Gastroesophageal sphincter (tissue), 3 donors: Measurements from ENCODE around the gene TMCO4.

Experiments
- POLR2A ChIP-seq, 2 donors: fragments of 450-650 bp; IDR thresholded peaks; one replicate each; pipeline ENCODE4 v1.6.1; 2017; ENCODE audit warnings: antibody characterized with exemption in 2 of 2, mild to moderate bottlenecking in 2 of 2, moderate library complexity in 1 of 2
- TF ChIP-seq, protein P1 (sequence below), 4 experiments: fragments of 200-600 bp in 2 of 4; fragments of 450-650 bp in 2 of 4; sonication (generic) in 1 of 4; IDR thresholded peaks; one replicate each; pipeline ENCODE4 v1.5.1; 2017 to 2019; ENCODE audit warnings: antibody characterized with exemption in 4 of 4, mild to moderate bottlenecking in 2 of 4, moderate library complexity in 2 of 4

DNA sequence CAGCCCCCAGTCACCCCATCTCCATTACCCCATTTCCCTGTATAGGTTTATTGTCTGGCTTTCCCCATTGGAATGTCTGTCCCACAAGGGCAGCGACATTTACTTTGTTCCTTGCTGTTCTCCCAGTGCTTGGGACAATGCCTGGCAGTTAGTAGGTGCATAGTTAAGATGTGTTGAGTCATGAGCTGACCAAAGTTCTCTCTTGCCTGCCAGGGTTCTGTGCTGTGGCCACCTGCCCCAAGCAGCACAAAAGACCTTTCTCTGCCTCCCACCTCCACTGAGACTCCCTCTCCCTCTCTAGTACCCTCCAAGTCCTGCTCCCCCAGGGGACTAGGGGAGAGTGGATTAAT is 40.0 kb downstream of the TMCO4 start:
- no peak for TF ChIP-seq POLR2A (IDR thresholded peaks at IDR 0.05)
- TF ChIP-seq, protein P1, sequence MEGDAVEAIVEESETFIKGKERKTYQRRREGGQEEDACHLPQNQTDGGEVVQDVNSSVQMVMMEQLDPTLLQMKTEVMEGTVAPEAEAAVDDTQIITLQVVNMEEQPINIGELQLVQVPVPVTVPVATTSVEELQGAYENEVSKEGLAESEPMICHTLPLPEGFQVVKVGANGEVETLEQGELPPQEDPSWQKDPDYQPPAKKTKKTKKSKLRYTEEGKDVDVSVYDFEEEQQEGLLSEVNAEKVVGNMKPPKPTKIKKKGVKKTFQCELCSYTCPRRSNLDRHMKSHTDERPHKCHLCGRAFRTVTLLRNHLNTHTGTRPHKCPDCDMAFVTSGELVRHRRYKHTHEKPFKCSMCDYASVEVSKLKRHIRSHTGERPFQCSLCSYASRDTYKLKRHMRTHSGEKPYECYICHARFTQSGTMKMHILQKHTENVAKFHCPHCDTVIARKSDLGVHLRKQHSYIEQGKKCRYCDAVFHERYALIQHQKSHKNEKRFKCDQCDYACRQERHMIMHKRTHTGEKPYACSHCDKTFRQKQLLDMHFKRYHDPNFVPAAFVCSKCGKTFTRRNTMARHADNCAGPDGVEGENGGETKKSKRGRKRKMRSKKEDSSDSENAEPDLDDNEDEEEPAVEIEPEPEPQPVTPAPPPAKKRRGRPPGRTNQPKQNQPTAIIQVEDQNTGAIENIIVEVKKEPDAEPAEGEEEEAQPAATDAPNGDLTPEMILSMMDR (IDR thresholded peaks at IDR 0.05), result no peak
